ENCODE data around the gene CPLANE1.
"Not testable (repeated sequence)": the region's sequence is repeated elsewhere in the genome, so short reads cannot be mapped to it uniquely, and the experiment has no call there.

Gene CPLANE1

DNA sequence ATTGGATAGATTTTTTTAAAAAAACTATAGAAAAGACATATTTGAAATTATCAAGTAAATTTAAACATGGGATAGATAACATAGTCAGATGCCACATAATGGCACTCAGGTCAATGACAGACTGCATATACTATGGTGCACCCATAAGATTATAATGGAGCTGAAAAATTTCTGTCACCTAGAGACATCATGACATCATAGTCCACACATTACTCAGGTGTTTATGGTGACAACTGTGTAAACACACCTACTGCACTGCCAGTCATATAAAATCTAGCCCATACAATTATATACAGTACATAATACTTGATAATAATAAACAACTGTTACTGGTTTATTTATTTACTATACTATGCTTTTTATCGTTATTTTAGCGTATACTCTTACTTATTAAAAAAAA, 58.6 kb downstream of the CPLANE1 start:
- no peak overlapping the region for H3K27ac Mint-ChIP-seq
- no peak overlapping the region for H3K4me3 Mint-ChIP-seq

DNA sequence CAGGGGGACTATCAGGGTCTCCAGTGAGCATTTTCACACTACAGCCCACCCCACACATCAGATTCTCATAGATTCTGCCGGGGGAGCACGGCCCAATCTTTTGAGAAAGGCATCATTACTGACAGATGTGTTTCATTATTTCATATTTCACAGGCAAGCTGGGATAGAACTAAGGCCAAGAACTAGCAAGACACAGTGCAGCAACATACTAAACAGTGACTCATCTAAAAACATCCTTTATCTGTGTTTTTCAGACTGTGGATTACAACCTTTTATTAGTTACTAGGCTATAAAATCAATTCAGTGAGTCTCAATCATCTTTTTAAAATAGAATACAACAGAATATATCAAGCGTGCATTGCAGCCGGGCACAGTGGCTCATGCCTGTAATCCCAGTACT, 59.8 kb downstream of the CPLANE1 start:
- Mint-ChIP-seq H3K36me3 (peaks cover 9% of the 10 kb centered on the region), H3K27me3 (no peaks in the 10 kb centered on the region), H3K9me3 (no peaks in the 10 kb centered on the region), H3K27ac (no peak overlapping the region), H3K4me3 (no peak overlapping the region), H3K4me1 (peaks cover 7% of the 10 kb centered on the region)
- DNase-seq (ENCODE audit: low spot score in 2 of 2) (no peak), ATAC-seq (ENCODE audit: low read depth) (no peak)

More for the DNA sequence above, 58.6 kb downstream of the CPLANE1 start:
- ATAC-seq (ENCODE audit: low read depth): no peak
- peaks cover 12% of the 10 kb centered on the region for H3K36me3 Mint-ChIP-seq
- H3K27me3 Mint-ChIP-seq: no peaks in the 10 kb centered on the region
- H3K9me3 Mint-ChIP-seq: no peaks in the 10 kb centered on the region
- no peak for DNase-seq (ENCODE audit: low spot score in 2 of 2)
- no peaks in the 10 kb centered on the region for H3K4me1 Mint-ChIP-seq

DNA sequence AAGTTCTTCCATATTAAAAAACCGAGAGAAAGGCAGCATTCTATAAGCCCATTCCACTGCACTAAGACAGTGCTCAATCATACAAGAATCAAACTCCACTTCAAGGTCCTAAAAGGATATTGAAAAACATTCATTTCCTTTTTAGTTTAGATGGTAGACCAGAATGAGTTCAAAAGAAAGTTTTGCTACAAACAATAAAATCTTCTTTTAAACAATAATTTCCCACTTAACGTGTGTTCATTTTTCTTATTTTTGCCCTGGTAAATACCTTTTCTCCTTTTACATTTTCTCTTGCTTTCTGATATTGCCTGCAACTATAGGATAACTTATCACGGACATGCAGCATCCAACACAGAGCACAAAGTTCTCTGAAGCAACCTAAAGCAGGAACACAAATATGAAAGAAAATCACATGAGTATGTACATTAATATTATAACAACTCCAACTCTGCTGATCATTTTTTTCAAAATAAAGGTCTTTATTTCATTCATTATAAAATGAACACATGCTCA, 61.7 kb downstream of the CPLANE1 start:
- peaks cover 7% of the 10 kb centered on the region for H3K36me3 Mint-ChIP-seq
- no peak for DNase-seq (ENCODE audit: low spot score in 2 of 2)
- no peaks in the 10 kb centered on the region for H3K9me3 Mint-ChIP-seq
- no peaks in the 10 kb centered on the region for H3K27me3 Mint-ChIP-seq
- ATAC-seq (ENCODE audit: low read depth): no peak
- H3K4me3 Mint-ChIP-seq: no peak overlapping the region
- H3K27ac Mint-ChIP-seq: no peak overlapping the region
- peaks cover 7% of the 10 kb centered on the region for H3K4me1 Mint-ChIP-seq

DNA sequence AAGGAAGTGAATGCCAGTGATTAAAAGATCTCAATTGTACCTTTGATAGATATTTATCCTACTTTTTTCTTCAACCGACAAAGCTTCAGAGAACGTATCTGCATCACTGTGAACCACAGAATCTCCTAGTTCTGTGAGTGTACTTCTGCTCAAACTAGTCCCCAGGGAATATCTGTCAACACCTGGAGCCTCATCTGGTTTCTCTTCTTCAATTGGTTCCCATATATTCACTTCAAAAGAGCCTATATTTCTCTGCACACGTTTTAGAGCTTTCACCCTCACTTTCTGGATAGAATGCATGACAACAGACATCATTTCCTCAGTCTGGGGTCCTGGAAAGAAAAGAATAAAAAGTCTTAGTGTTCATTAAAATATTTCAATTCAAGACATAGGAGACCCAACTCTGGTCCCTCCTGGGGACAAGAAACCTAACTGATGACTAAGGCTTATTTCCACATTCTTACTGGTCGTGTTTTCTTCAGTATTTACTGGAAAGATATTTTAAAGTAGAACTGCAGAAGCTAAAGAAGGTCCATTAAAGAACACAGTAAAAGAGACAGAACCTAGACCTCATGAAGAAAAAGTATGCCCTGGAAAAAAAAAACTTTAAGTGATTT, 64.3 kb downstream of the CPLANE1 start:
- Mint-ChIP-seq H3K4me1 (peaks cover 11% of the 10 kb centered on the region), H3K9me3 (no peaks in the 10 kb centered on the region), H3K4me3 (no peak overlapping the region), H3K27me3 (no peaks in the 10 kb centered on the region), H3K27ac (peak overlapping the region; percentile 67), H3K36me3 (peaks cover 5% of the 10 kb centered on the region)
- peak in 1 of 2 donors; percentile 60 for DNase-seq (ENCODE audit: low spot score in 2 of 2)
- peak; percentile 100 for ATAC-seq (ENCODE audit: low read depth)

DNA sequence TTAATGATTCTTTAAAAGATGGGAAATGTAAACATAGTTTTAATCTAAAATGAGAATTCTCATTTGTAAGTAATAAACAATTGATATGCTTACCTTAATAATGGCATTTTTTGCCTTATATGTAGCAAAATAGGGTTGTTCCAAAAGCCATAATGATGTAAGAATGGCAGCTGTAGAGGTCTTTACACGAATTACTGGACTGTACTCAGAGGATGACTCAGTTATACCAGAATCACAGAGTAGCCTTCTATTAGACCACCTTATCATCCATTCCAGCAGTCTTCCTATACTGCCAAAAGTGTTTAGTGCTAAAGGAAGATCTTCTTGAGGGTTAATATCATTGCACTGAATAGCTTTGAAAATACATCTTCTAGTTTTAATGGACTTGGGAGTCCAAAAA, 66.5 kb downstream of the CPLANE1 start:
- Mint-ChIP-seq H3K27ac (no peak overlapping the region), H3K4me1 (peaks cover 11% of the 10 kb centered on the region), H3K36me3 (peaks cover 7% of the 10 kb centered on the region), H3K27me3 (no peaks in the 10 kb centered on the region), H3K9me3 (no peaks in the 10 kb centered on the region), H3K4me3 (no peak overlapping the region)
- ATAC-seq (ENCODE audit: low read depth): no peak
- DNase-seq (ENCODE audit: low spot score in 2 of 2): no peak

DNA sequence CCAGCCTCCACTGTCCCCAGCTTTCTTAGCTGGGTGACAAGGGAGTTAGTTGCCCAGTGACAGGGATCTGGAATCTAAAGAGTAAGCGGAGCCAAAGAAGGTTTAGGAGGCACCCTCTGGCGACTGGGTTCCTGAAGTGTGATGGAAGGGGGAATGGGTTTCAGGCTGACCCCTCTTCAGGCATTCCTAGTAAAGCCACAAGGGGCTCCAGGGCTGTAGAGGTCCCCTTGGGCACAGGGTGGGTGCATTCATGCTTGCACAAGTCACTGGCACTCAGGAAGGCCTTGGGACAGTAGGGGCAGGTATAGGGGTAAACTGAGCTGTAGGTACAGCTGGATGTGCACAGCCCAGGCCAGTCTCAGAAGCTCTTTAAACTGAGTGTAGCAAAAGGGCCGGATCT, 74.2 kb downstream of the CPLANE1 start:
- Mint-ChIP-seq H3K9me3 (no peaks in the 10 kb centered on the region), H3K27me3 (no peaks in the 10 kb centered on the region), H3K36me3 (peaks cover 24% of the 10 kb centered on the region), H3K4me3 (no peak overlapping the region), H3K4me1 (no peaks in the 10 kb centered on the region), H3K27ac (no peak overlapping the region)
- ATAC-seq (ENCODE audit: low read depth) (no peak), DNase-seq (ENCODE audit: low spot score in 2 of 2) (no peak)

DNA sequence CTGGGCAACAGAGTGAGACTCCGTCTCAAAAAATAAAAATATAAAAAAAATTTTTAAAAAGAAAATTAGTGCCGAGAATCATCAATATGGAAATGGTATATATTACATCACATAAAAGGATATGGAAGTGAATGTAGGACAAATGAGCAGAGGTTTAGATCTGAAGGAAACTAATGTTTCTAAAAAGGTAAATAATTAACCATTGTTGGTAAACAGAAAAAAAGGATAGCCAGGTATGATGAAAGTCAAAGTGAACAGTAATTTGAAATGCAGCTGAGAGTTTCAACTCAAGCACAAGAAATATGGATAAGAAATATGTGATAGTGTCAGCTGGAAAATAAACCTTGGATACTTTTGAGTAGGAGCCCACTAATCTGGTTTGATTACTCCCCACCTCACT, 76.2 kb downstream of the CPLANE1 start:
- no peak overlapping the region for H3K27ac Mint-ChIP-seq
- peaks cover 31% of the 10 kb centered on the region for H3K36me3 Mint-ChIP-seq
- no peak for ATAC-seq (ENCODE audit: low read depth)
- H3K27me3 Mint-ChIP-seq: no peaks in the 10 kb centered on the region
- no peak for DNase-seq (ENCODE audit: low spot score in 2 of 2)
- H3K4me1 Mint-ChIP-seq: no peaks in the 10 kb centered on the region
- no peaks in the 10 kb centered on the region for H3K9me3 Mint-ChIP-seq
- H3K4me3 Mint-ChIP-seq: no peak overlapping the region

DNA sequence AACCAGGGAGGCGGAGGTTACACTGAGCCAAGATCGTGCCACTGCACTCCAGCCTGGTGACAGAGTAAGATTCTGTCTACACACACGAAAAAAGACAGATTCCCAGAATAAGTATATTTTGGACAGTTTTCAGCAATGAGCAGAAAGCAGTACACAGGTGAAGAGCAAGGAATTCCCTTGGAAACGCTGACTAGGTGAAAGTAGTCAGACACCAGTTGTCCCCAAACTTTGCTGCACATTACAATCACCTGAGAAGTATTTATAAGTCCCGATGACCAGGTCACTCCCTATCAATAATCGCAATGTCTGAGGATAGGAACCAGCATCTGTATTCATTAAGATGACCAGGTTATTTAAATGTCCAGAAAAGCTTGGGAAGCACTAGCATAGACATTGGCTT, 78.3 kb downstream of the CPLANE1 start:
- peaks cover 26% of the 10 kb centered on the region for H3K36me3 Mint-ChIP-seq
- DNase-seq (ENCODE audit: low spot score in 2 of 2) (no peak), ATAC-seq (ENCODE audit: low read depth) (no peak)

DNA sequence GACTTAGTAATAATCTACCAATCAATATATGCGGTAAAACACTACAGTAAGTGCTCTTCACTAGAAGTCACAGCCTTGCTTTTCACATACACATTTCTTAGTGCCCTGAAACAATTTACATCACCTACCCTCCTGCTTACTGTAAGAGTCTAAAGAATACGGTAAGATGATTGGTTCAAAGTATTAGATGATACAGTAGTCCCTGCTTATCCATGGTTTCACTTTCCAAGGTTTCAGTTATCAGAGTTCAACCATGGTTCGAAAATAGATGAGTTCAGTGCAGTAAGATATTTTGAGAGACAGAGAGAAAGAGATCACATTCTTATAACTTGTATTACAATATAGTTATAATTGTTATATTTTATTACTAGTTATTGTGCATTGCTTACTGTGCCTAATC, 83.0 kb downstream of the CPLANE1 start:
- H3K27me3 Mint-ChIP-seq: no peaks in the 10 kb centered on the region
- H3K27ac Mint-ChIP-seq: no peak overlapping the region
- DNase-seq (ENCODE audit: low spot score in 2 of 2) (no peak), ATAC-seq (ENCODE audit: low read depth) (no peak)
- H3K4me3 Mint-ChIP-seq: no peak overlapping the region
- H3K36me3 Mint-ChIP-seq: peaks cover 16% of the 10 kb centered on the region
- no peaks in the 10 kb centered on the region for H3K9me3 Mint-ChIP-seq
- H3K4me1 Mint-ChIP-seq: no peaks in the 10 kb centered on the region

More for the DNA sequence above, 78.3 kb downstream of the CPLANE1 start:
- no peak overlapping the region for H3K27ac Mint-ChIP-seq
- H3K27me3 Mint-ChIP-seq: no peaks in the 10 kb centered on the region
- H3K4me3 Mint-ChIP-seq: no peak overlapping the region
- no peaks in the 10 kb centered on the region for H3K9me3 Mint-ChIP-seq
- no peaks in the 10 kb centered on the region for H3K4me1 Mint-ChIP-seq

DNA sequence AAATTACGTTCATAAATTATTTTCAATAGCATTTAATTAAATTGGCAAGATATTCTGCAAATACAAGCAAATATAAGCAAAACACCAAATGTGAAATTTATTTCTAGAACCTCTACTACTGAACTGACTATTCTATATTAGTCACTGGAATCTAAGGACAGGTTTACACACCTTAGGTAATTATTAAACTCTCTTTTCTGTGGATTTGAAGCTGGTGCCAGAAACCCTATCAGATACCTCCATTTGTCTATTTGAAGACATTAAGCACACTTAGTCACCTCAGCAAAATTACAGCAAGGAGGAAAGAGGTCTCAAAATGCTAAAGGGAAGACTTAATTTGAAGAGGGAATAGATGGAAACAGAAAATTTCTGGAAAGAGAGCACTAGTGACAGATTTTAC, 83.4 kb downstream of the CPLANE1 start:
- no peak overlapping the region for H3K4me3 Mint-ChIP-seq
- H3K9me3 Mint-ChIP-seq: no peaks in the 10 kb centered on the region
- H3K36me3 Mint-ChIP-seq: peaks cover 16% of the 10 kb centered on the region
- no peak for DNase-seq (ENCODE audit: low spot score in 2 of 2)
- no peaks in the 10 kb centered on the region for H3K4me1 Mint-ChIP-seq
- no peak overlapping the region for H3K27ac Mint-ChIP-seq
- no peak for ATAC-seq (ENCODE audit: low read depth)
- no peaks in the 10 kb centered on the region for H3K27me3 Mint-ChIP-seq

DNA sequence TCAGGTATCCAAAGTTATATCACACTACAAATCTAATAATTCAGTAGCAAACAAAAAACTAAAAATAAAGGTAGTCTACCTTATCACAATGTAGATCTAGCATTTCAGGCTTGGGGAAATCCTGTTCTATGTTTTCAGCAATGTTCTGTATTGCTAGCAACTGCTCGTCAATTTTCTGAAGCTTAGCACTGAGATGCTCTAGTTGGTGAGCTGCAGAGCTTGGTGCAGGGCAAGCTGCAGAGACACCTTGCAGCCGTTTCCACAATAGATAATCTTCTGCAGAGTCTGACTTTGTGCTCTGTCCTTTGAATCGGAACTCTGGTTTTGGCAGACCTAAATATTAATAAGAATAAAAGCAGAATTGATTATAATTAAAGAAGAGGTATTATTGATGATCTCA, 95.5 kb downstream of the CPLANE1 start:
- no peak overlapping the region for H3K4me3 Mint-ChIP-seq
- no peak for ATAC-seq (ENCODE audit: low read depth)
- H3K4me1 Mint-ChIP-seq: no peaks in the 10 kb centered on the region
- H3K9me3 Mint-ChIP-seq: no peaks in the 10 kb centered on the region
- H3K27ac Mint-ChIP-seq: no peak overlapping the region
- H3K36me3 Mint-ChIP-seq: peaks cover 25% of the 10 kb centered on the region
- no peak for DNase-seq (ENCODE audit: low spot score in 2 of 2)
- no peaks in the 10 kb centered on the region for H3K27me3 Mint-ChIP-seq

DNA sequence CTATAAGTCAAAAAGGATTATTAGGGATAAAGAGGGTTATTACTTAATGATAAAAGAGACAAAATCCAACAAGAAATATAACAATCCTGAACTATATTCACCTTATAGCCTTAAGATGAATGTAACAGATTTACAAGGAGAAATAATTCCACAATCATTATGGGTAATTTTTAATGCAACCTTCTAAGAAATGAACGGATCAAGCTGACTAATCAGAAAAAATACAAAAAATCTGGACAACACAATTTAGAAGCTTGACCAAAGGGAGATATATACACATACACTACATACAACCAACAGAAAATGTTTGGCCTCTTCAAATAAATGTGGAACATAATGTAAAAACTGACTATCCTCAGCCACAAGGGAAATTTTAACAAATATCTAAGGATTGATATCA, 102.3 kb downstream of the CPLANE1 start:
- no peaks in the 10 kb centered on the region for H3K27me3 Mint-ChIP-seq
- peaks cover 25% of the 10 kb centered on the region for H3K36me3 Mint-ChIP-seq
- H3K27ac Mint-ChIP-seq: no peak overlapping the region
- ATAC-seq (ENCODE audit: low read depth) (no peak), DNase-seq (ENCODE audit: low spot score in 2 of 2) (no peak)
- peaks cover 7% of the 10 kb centered on the region for H3K9me3 Mint-ChIP-seq
- H3K4me3 Mint-ChIP-seq: no peak overlapping the region
- H3K4me1 Mint-ChIP-seq: no peaks in the 10 kb centered on the region

DNA sequence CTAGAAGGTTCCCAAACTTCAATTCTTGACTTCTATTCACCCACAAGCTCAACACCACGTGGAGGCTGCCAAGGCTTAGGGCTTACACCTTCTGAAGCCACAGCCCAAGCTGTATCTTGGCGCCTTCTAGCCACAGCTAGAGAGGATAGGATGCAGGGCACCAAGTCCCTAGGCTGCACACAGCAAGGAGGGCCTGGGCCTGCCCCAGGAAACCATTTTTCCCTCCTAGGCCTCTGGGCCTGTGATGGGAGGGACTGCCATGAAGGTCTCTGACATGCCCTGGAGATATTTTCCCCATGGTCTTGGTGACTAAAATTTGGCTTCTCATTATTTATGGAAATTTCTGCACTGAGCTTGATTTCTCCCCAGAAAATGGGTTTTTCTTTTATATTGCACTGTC, 112.5 kb downstream of the CPLANE1 start:
- DNase-seq (ENCODE audit: low spot score in 2 of 2) (no peak), ATAC-seq (ENCODE audit: low read depth) (no peak)
- H3K27me3 Mint-ChIP-seq: no peaks in the 10 kb centered on the region
- no peaks in the 10 kb centered on the region for H3K4me1 Mint-ChIP-seq
- H3K4me3 Mint-ChIP-seq: no peak overlapping the region
- H3K36me3 Mint-ChIP-seq: peaks cover 34% of the 10 kb centered on the region
- peaks cover 13% of the 10 kb centered on the region for H3K9me3 Mint-ChIP-seq
- no peak overlapping the region for H3K27ac Mint-ChIP-seq

DNA sequence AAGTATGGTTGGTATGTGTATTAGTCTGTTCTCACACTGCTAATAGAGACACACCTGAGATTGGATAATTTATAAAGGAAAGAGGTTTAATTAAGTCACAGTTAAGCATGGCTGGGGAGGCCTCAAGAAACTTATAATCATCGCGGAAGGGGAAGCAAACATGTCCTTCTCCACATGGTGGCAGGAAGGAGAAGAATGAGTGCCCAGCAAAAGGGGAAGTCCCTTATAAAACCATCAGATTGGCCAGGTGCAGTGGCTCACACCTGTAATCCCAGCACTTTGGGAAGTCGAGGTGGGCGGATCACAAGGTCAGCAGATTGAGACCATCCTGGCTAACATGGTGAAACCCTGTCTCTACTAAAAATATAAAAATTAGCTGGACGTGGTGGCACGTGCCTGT, 113.9 kb downstream of the CPLANE1 start:
- peaks cover 26% of the 10 kb centered on the region for H3K36me3 Mint-ChIP-seq
- not testable (repeated sequence) for H3K4me1 Mint-ChIP-seq; H3K27me3 Mint-ChIP-seq; H3K27ac Mint-ChIP-seq; ATAC-seq (ENCODE audit: low read depth); DNase-seq (ENCODE audit: low spot score in 2 of 2); H3K4me3 Mint-ChIP-seq
- peaks cover 13% of the 10 kb centered on the region for H3K9me3 Mint-ChIP-seq

DNA sequence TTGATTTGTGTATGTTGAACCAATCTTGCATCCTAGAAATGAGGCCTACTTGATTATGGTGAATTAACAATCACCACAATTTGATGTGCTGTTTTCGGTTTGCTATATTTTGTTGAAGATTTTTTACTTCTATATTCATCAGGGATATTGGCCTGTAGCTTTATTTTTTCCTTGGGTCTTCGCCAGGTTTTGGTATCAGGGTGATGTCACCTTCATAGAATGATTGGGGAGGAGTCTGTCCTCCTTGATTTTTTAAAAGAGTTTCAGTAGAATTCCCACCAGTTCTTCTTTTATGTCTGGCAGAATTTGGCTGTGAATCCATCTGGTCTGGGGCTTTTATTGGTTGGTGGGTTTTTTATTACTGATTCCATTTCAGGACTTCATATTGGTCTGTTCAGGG, 115.2 kb downstream of the CPLANE1 start:
- no peak for DNase-seq (ENCODE audit: low spot score in 2 of 2)
- no peak for ATAC-seq (ENCODE audit: low read depth)
- Mint-ChIP-seq H3K27ac (no peak overlapping the region), H3K4me1 (no peaks in the 10 kb centered on the region), H3K36me3 (peaks cover 34% of the 10 kb centered on the region), H3K27me3 (no peaks in the 10 kb centered on the region), H3K9me3 (peaks cover 17% of the 10 kb centered on the region), H3K4me3 (no peak overlapping the region)

Data from memory B cell (primary cell).